ENCODE measurements around the gene SKAP1. TPM values are rescaled to one million over a fixed set of nuclear protein-coding genes. Genes with fewer than 3 reads are reported as not detected.

The SKAP1 gene
- total RNA-seq, 4 donors from 2014 or later, result 1.1 to 12.1 (median 1.8) TPM; not detected in 1

DNA sequence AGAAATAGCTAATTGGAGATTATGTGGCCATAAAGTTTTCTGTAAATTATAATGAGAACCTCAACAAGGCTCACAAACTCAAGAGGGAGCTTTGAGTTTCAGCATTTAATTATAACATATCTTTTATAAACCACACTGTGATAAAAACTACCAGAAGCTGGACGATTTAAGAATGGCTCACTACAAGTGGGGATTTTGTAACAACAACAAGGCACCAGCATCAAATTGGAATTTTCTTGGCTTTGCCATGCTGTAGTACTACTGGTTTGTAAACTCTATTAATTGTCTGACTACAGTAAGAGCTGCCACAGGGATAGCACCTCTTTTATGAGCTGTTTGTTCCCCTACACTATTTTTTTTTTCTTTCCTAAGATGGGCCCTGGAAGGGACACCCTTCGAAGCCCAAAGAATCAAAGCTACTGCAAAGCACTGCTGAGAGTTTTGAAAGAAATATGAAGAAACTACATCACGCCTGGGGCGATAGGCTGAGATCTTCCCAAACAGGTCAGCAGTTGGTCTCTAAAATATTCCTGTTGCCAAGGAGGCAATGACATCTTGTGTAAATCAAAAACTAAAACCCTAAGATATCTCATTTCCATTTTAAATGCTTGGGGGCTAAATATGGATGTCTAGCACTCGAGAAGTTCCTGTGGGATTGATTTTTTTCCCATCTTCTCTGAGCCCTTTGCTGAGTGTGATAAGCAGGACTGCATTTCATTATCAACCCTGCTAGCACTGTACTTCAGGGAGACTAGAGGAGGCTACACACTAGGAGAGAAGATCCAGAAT, 40.9 kb downstream of the SKAP1 start:
- no peak overlapping the region for H3K27ac ChIP-seq
- peaks cover 0 to 4% (median 0%) of the 10 kb centered on the region in 3 donors for H3K4me1 ChIP-seq
- no peak overlapping the region for H3K4me3 ChIP-seq
- no peaks in the 10 kb centered on the region for H3K9me3 ChIP-seq
- ATAC-seq, result no peak
- WGBS, 2 donors (ENCODE audit: low coverage in 1 of 2), result 68 to 85% methylated on average over 3 to 5 of the region's 5 CpGs
- no peaks in the 10 kb centered on the region for H3K36me3 ChIP-seq
- TF ChIP-seq EP300 (IDR thresholded peaks at IDR 0.05) (no peak), POLR2A (IDR thresholded peaks at IDR 0.05) (no peak), POLR2AphosphoS5 (IDR thresholded peaks at IDR 0.05) (no peak)
- TF ChIP-seq, protein P1, sequence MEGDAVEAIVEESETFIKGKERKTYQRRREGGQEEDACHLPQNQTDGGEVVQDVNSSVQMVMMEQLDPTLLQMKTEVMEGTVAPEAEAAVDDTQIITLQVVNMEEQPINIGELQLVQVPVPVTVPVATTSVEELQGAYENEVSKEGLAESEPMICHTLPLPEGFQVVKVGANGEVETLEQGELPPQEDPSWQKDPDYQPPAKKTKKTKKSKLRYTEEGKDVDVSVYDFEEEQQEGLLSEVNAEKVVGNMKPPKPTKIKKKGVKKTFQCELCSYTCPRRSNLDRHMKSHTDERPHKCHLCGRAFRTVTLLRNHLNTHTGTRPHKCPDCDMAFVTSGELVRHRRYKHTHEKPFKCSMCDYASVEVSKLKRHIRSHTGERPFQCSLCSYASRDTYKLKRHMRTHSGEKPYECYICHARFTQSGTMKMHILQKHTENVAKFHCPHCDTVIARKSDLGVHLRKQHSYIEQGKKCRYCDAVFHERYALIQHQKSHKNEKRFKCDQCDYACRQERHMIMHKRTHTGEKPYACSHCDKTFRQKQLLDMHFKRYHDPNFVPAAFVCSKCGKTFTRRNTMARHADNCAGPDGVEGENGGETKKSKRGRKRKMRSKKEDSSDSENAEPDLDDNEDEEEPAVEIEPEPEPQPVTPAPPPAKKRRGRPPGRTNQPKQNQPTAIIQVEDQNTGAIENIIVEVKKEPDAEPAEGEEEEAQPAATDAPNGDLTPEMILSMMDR (IDR thresholded peaks at IDR 0.05), result no peak
- peaks cover 60% of the 10 kb centered on the region for H3K27me3 ChIP-seq

DNA sequence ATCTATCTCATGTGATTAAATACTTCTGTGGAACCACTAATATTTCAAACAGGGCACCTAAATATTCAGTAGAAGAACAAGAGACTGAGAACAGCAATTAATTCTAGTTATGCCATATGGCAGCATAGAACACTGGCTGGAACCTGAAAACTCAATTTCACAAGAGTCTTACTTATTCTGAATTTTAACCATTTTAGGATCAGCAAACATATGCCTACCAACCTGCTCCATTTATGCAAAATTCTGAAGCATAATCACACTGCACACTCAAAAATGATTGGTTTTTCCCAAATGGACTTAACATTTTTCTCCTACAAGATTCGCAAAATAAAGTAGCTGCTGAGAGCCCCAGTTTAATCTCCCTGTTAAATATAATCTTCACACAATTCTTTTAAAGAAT, 43.2 kb downstream of the SKAP1 start:
- no peak overlapping the region for H3K4me3 ChIP-seq
- no peaks in the 10 kb centered on the region for H3K36me3 ChIP-seq
- H3K27ac ChIP-seq, result no peak overlapping the region
- 100% methylated on average over 1 of the region's 1 CpG for WGBS, 2 donors (ENCODE audit: low coverage in 1 of 2)
- H3K4me1 ChIP-seq, result no peaks in the 10 kb centered on the region
- H3K27me3 ChIP-seq, result peaks cover 59% of the 10 kb centered on the region
- no peaks in the 10 kb centered on the region for H3K9me3 ChIP-seq
- TF ChIP-seq POLR2AphosphoS5 (IDR thresholded peaks at IDR 0.05) (no peak), EP300 (IDR thresholded peaks at IDR 0.05) (no peak)
- TF ChIP-seq, protein P1 (IDR thresholded peaks at IDR 0.05), result no peak
- ATAC-seq, result no peak

DNA sequence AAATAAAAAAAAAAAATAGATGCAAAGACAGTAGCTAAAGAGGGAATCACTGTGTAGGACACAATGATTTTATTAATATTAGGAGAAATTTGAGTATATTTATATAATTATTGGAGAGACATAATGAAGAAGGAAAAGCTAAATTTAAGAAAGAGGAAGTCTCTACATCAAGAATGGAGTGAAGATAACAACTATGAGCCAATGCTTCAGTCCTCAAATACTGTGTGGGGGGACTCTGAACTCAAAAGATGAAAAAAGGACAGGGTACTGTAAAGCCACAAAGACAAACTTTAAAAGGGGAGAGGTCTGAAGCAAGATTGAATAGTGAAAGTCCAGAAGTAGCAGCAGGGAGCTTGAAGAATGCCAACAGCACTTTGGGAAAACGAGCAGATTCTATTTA, 44.7 kb downstream of the SKAP1 start:
- Histone ChIP-seq H3K36me3 (no peaks in the 10 kb centered on the region), H3K27ac (no peak overlapping the region), H3K9me3 (no peaks in the 10 kb centered on the region), H3K4me3 (no peak overlapping the region), H3K27me3 (peaks cover 65% of the 10 kb centered on the region), H3K4me1 (no peaks in the 10 kb centered on the region)
- no peak for ATAC-seq
- TF ChIP-seq EP300 (IDR thresholded peaks at IDR 0.05), result no peak
- TF ChIP-seq, protein P1 (IDR thresholded peaks at IDR 0.05), result no peak
- TF ChIP-seq POLR2AphosphoS5 (IDR thresholded peaks at IDR 0.05), result no peak
- TF ChIP-seq POLR2A (IDR thresholded peaks at IDR 0.05), result no peak
- WGBS, 2 donors (ENCODE audit: low coverage in 1 of 2), result 67 to 70% methylated on average over 1 of the region's 1 CpG

DNA sequence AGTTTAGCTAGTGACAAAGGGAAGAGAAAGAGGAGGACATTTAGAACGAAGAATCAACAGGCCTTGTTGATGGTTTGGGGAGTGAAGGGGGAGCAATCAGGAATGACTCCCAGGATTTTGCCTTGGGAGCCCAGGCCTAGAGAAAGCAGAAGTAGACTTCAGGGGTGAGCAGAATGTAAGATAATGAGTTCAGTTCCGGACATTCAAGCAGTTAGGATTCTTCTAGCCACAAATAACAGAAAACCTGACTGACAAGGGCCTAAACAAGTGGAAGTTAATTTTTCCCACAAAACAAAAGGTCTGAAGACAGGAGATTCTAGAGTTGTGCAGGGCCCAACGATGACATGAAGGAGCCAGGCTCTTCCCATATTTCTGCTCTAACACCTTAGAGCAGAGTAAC, 45.9 kb downstream of the SKAP1 start:
- Histone ChIP-seq H3K4me3 (no peak overlapping the region), H3K36me3 (no peaks in the 10 kb centered on the region), H3K9me3 (no peaks in the 10 kb centered on the region), H3K27ac (no peak overlapping the region), H3K27me3 (peaks cover 66% of the 10 kb centered on the region), H3K4me1 (no peaks in the 10 kb centered on the region)
- TF ChIP-seq, protein P1 (IDR thresholded peaks at IDR 0.05), result no peak
- no peak for TF ChIP-seq EP300 (IDR thresholded peaks at IDR 0.05)
- no peak for TF ChIP-seq POLR2A (IDR thresholded peaks at IDR 0.05)
- TF ChIP-seq POLR2AphosphoS5 (IDR thresholded peaks at IDR 0.05), result no peak
- WGBS, 2 donors (ENCODE audit: low coverage in 1 of 2), result 88 to 92% methylated on average over 2 to 3 of the region's 3 CpGs
- no peak for ATAC-seq

DNA sequence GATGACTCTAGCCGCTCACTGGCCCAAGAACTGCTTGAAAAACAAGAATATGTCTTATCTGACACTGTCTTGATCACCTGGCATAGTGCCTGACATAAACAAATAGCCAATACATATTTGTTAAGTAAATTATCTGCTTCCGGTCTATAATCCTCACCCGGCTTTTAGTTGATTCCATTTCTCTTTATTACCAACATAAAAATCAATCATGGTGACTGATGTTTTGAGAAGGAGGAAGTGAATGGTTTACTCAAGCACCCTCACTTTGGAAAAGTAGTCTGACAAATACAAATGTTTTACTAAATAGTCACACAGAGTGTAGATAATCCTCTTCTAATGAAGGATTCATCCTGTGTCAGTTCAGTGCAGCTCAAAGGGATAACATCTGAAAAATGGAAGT, 47.0 kb downstream of the SKAP1 start:
- 62 to 67% methylated on average over 3 of the region's 3 CpGs for WGBS, 2 donors (ENCODE audit: low coverage in 1 of 2)

More for the DNA sequence above, 47.0 kb downstream of the SKAP1 start:
- Histone ChIP-seq H3K4me1 (no peaks in the 10 kb centered on the region), H3K4me3 (no peak overlapping the region), H3K27ac (no peak overlapping the region), H3K9me3 (no peaks in the 10 kb centered on the region), H3K27me3 (peaks cover 71% of the 10 kb centered on the region), H3K36me3 (no peaks in the 10 kb centered on the region)
- ATAC-seq, result no peak
- TF ChIP-seq EP300 (IDR thresholded peaks at IDR 0.05) (no peak), POLR2A (IDR thresholded peaks at IDR 0.05) (no peak), POLR2AphosphoS5 (IDR thresholded peaks at IDR 0.05) (no peak)
- TF ChIP-seq, protein P1 (IDR thresholded peaks at IDR 0.05), result no peak

Data from gastroesophageal sphincter (tissue), 4 donors.